Sigmoid colon (tissue), 7 donors: ENCODE measurements around the gene PDZRN4. TPM values are rescaled to one million over a fixed set of nuclear protein-coding genes. Genes with fewer than 3 reads are reported as not detected.

Experiments
- DNase-seq: peaks from one replicate; pipeline ENCODE4 v3.0.0-alpha.2; 2019
- H3K27ac ChIP-seq, 4 donors: fragments of 200-600 bp; sonication (generic); one replicate each; pipeline ENCODE4 v1.5.1; 2016 to 2019; ENCODE audit warnings: mild to moderate bottlenecking in 1 of 4
- H3K27me3 ChIP-seq, 3 donors: fragments of 200-600 bp; sonication (generic); one replicate each; pipeline ENCODE4 v1.5.1; 2019; ENCODE audit warnings: mild to moderate bottlenecking in 1 of 3
- H3K36me3 ChIP-seq, 4 donors: fragments of 200-600 bp; sonication (generic); one replicate each; pipeline ENCODE4 v1.5.1; 2016 to 2019
- H3K4me1 ChIP-seq, 4 donors: fragments of 200-600 bp; sonication (generic); one replicate each; pipeline ENCODE4 v1.5.1; 2017 to 2019
- H3K4me3 ChIP-seq, 4 donors: fragments of 200-600 bp; sonication (generic); one replicate each; pipeline ENCODE4 v1.5.1; 2017 to 2019; ENCODE audit warnings: mild to moderate bottlenecking in 2 of 4, moderate library complexity in 1 of 4
- H3K9me3 ChIP-seq, 4 donors: fragments of 200-600 bp in 3 of 4; sonication (generic) in 3 of 4; one replicate each; pipeline versions ENCODE4 v1.5.1 to v1.6.1; 2013 to 2019
- EP300 ChIP-seq, 4 donors: sonication (generic); formaldehyde crosslinking; IDR thresholded peaks; one replicate each; pipeline ENCODE4 v1.6.1; 2017; ENCODE audit warnings: antibody characterized with exemption in 4 of 4
- POLR2A ChIP-seq, 2 donors: fragments of 450-650 bp; IDR thresholded peaks; one replicate each; pipeline ENCODE4 v1.6.1; 2016; ENCODE audit warnings: antibody characterized with exemption in 2 of 2, mild to moderate bottlenecking in 2 of 2, moderate library complexity in 2 of 2
- POLR2AphosphoS5 ChIP-seq, 4 donors: sonication (generic); formaldehyde crosslinking; IDR thresholded peaks; one replicate each; pipeline ENCODE4 v1.6.1; 2017; ENCODE audit warnings: antibody characterized with exemption in 4 of 4
- WGBS, 2 donors: extraction: QIAGEN DNeasy Blood & Tissue Kit; methylation state at CpG; one replicate each; pipeline ENCODE4 v1.1.7; 2013; 5-methylcytosine and 5-hydroxymethylcytosine counted together
- intact Hi-C: fragments of 100-400 bp; cut with DNase I; formaldehyde crosslinking; loops from one replicate; pipeline ENCODE4 v1.15.1; 2023
- polyA plus RNA-seq, 3 donors: library from polyadenylated mRNA; stranded (reverse); fragments of 200-250 nt; gene quantifications; one replicate each; pipeline ENCODE4 v1.2.3, GENCODE V29; 2013
- total RNA-seq, 4 donors: library from RNA; depleted of rRNA; stranded (reverse); fragments of >200 nt; gene quantifications; one replicate each; pipeline ENCODE4 v1.1.0, GENCODE V29; 2016
- TF ChIP-seq, protein P1 (sequence below), 4 experiments: fragments of 450-650 bp in 3 of 4; fragments of 200-600 bp in 1 of 4; IDR thresholded peaks; one replicate each; pipeline ENCODE4 v1.5.1; 2016 to 2019; ENCODE audit warnings: antibody characterized with exemption in 4 of 4, mild to moderate bottlenecking in 3 of 4, moderate library complexity in 2 of 4
- donor health status: healthy with polysubstance abuse.
- donor health status: Bipolar disorder and iron deficiency.
- donor health status: healthy.

The PDZRN4 gene
- total and polyA plus RNA-seq, 7 donors: 0.23 to 98.1 (median 71.5) TPM

- no peak for DNase-seq
- Histone ChIP-seq H3K4me3 (no peak overlapping the region), H3K27me3 (no peaks in the 10 kb centered on the region), H3K27ac (no peak overlapping the region), H3K4me1 (peaks cover 0 to 17% (median 2%) of the 10 kb centered on the region in 4 donors), H3K36me3 (no peaks in the 10 kb centered on the region), H3K9me3 (no peaks in the 10 kb centered on the region)
- 66 to 73% methylated on average over 3 of the region's 3 CpGs for WGBS, 2 donors
- TF ChIP-seq POLR2AphosphoS5 (IDR thresholded peaks at IDR 0.05): no peak
- intact Hi-C loops: no loop called here
These were observed 40.1 kb downstream of the PDZRN4 start for GRCh38 chr12:41228066-41228820.

DNA sequence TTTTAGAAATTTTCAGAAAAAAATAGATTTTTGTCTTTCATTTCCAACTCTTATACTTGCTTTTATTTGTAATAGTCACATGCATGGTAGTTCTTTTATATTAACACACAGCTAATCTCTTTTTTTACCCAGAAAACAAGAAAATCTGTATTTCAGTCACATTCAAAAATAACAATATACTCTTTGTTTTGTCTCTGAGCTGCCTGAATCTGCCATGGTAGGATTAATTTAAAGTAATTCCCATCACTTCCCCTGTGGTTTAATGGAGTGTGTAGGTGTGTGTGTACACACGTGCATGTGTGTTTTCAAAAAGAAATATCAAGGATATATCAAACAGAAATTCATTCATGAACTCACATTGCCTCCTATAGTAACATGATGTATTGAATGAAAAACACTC is 42.6 kb downstream of the PDZRN4 start:
- intact Hi-C loops: no loop called here
- TF ChIP-seq, protein P1, sequence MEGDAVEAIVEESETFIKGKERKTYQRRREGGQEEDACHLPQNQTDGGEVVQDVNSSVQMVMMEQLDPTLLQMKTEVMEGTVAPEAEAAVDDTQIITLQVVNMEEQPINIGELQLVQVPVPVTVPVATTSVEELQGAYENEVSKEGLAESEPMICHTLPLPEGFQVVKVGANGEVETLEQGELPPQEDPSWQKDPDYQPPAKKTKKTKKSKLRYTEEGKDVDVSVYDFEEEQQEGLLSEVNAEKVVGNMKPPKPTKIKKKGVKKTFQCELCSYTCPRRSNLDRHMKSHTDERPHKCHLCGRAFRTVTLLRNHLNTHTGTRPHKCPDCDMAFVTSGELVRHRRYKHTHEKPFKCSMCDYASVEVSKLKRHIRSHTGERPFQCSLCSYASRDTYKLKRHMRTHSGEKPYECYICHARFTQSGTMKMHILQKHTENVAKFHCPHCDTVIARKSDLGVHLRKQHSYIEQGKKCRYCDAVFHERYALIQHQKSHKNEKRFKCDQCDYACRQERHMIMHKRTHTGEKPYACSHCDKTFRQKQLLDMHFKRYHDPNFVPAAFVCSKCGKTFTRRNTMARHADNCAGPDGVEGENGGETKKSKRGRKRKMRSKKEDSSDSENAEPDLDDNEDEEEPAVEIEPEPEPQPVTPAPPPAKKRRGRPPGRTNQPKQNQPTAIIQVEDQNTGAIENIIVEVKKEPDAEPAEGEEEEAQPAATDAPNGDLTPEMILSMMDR (IDR thresholded peaks at IDR 0.05): no peak
- TF ChIP-seq EP300 (IDR thresholded peaks at IDR 0.05) (no peak), POLR2AphosphoS5 (IDR thresholded peaks at IDR 0.05) (no peak), POLR2A (IDR thresholded peaks at IDR 0.05) (no peak)

GRCh38 chr12:41234692-41235091 is 46.6 kb downstream of the PDZRN4 start:
- Histone ChIP-seq H3K4me1 (peaks cover 0 to 3% (median 0%) of the 10 kb centered on the region in 4 donors), H3K27me3 (no peaks in the 10 kb centered on the region), H3K4me3 (no peak overlapping the region), H3K36me3 (no peaks in the 10 kb centered on the region), H3K27ac (no peak overlapping the region), H3K9me3 (no peaks in the 10 kb centered on the region)
- TF ChIP-seq, protein P1 (IDR thresholded peaks at IDR 0.05): no peak
- no peak for TF ChIP-seq POLR2AphosphoS5 (IDR thresholded peaks at IDR 0.05)
- intact Hi-C loops: no loop called here
- WGBS, 2 donors: 34 to 52% methylated on average over 4 of the region's 4 CpGs
- DNase-seq: no peak

More for the DNA sequence above, 42.6 kb downstream of the PDZRN4 start:
- Histone ChIP-seq H3K36me3 (no peaks in the 10 kb centered on the region), H3K27ac (no peak overlapping the region), H3K27me3 (no peaks in the 10 kb centered on the region), H3K4me3 (no peak overlapping the region), H3K9me3 (no peaks in the 10 kb centered on the region), H3K4me1 (peaks cover 0 to 20% (median 0%) of the 10 kb centered on the region in 4 donors)
- 65 to 87% methylated on average over 1 of the region's 1 CpG for WGBS, 2 donors
- no peak for DNase-seq

DNA sequence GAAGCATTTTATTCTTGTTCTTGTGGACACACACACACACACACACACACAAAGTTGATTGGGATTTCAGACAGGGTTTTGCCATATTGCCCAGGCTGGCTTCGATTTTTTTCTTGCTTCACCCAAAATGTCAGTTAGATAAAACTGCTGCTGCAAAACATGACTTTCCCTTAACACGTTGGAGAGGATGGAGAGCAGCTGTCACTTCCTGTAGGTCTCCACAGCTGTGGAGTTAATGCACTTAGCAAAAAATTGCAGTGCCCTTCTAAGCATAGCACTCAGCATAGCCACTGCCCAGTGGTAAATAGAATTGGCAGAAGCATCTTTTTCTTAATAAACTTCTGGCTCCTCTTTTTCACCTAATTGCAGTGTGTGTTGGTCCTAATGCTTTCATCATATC is 54.5 kb downstream of the PDZRN4 start:
- intact Hi-C loops: no loop called here
- H3K27me3 ChIP-seq: no peaks in the 10 kb centered on the region
- peaks cover 0 to 21% (median 13%) of the 10 kb centered on the region in 4 donors for H3K4me1 ChIP-seq
- DNase-seq: no peak
- WGBS, 2 donors: 15 to 30% methylated on average over 2 of the region's 2 CpGs
- H3K27ac ChIP-seq: no peak overlapping the region
- no peaks in the 10 kb centered on the region for H3K9me3 ChIP-seq
- H3K4me3 ChIP-seq: no peak overlapping the region
- H3K36me3 ChIP-seq: no peaks in the 10 kb centered on the region
- no peak for TF ChIP-seq POLR2AphosphoS5 (IDR thresholded peaks at IDR 0.05)
- no peak for TF ChIP-seq EP300 (IDR thresholded peaks at IDR 0.05)
- TF ChIP-seq, protein P1 (IDR thresholded peaks at IDR 0.05): no peak
- TF ChIP-seq POLR2A (IDR thresholded peaks at IDR 0.05): no peak

DNA sequence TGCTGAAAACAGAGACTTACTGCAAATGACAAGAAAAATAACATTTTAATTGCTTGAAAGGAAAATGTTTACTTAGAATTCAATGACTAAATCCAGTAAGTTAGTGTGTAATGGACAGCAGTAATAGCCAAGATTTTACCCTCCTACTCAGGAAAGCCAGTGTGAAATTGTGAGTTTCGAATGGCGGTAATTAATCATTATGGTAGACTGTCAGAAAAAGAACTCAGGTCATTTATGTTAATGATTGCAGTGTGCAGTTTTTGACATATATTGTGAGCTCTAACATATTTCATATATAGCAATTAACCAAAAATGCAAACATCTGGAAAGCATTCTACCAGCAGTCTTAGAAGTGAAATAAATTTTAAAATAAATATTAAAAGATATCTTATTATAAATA is 60.3 kb downstream of the PDZRN4 start:
- Histone ChIP-seq H3K9me3 (no peaks in the 10 kb centered on the region), H3K27me3 (no peaks in the 10 kb centered on the region), H3K36me3 (no peaks in the 10 kb centered on the region), H3K4me1 (peaks cover 0 to 14% (median 0%) of the 10 kb centered on the region in 4 donors), H3K27ac (no peak overlapping the region), H3K4me3 (no peak overlapping the region)
- no peak for DNase-seq
- 79 to 80% methylated on average over 2 of the region's 2 CpGs for WGBS, 2 donors
- intact Hi-C loops: no loop called here
- TF ChIP-seq, protein P1 (IDR thresholded peaks at IDR 0.05): no peak
- TF ChIP-seq POLR2AphosphoS5 (IDR thresholded peaks at IDR 0.05) (no peak), POLR2A (IDR thresholded peaks at IDR 0.05) (no peak), EP300 (IDR thresholded peaks at IDR 0.05) (no peak)
